ENCODE results near the gene ZNF217. TPM values are rescaled to one million over a fixed set of nuclear protein-coding genes. Genes with fewer than 3 reads are reported as not detected.
"Not testable (repeated sequence)": the region's sequence is repeated elsewhere in the genome, so short reads cannot be mapped to it uniquely, and the experiment has no call there.

The ZNF217 gene
- total RNA-seq, 2 donors from 2014 or later, result 52.7 to 54.2 TPM

GRCh38 chr20:53534037-53534436, 59.6 kb downstream of the ZNF217 start:
- Mint-ChIP-seq H3K9me3 (no peaks in the 10 kb centered on the region), H3K27ac (no peak overlapping the region), H3K4me1 (no peaks in the 10 kb centered on the region), H3K4me3 (no peak overlapping the region), H3K36me3 (ENCODE audit: low read depth) (no peaks in the 10 kb centered on the region), H3K27me3 (no peaks in the 10 kb centered on the region)
- ATAC-seq (replicated peaks), result no peak

- Mint-ChIP-seq H3K27ac (no peak overlapping the region), H3K4me1 (no peaks in the 10 kb centered on the region), H3K9me3 (no peaks in the 10 kb centered on the region), H3K36me3 (ENCODE audit: low read depth) (no peaks in the 10 kb centered on the region), H3K4me3 (no peak overlapping the region), H3K27me3 (no peaks in the 10 kb centered on the region)
- no peak for ATAC-seq (replicated peaks)
Measured at GRCh38 chr20:53533500-53533899, 60.1 kb downstream of the ZNF217 start.

- H3K27ac Mint-ChIP-seq; H3K4me1 Mint-ChIP-seq; H3K36me3 Mint-ChIP-seq (ENCODE audit: low read depth); H3K9me3 Mint-ChIP-seq; H3K4me3 Mint-ChIP-seq; H3K27me3 Mint-ChIP-seq; ATAC-seq (replicated peaks): not testable (repeated sequence)
Measured at GRCh38 chr20:53532654-53533312, 60.9 kb downstream of the ZNF217 start.

DNA sequence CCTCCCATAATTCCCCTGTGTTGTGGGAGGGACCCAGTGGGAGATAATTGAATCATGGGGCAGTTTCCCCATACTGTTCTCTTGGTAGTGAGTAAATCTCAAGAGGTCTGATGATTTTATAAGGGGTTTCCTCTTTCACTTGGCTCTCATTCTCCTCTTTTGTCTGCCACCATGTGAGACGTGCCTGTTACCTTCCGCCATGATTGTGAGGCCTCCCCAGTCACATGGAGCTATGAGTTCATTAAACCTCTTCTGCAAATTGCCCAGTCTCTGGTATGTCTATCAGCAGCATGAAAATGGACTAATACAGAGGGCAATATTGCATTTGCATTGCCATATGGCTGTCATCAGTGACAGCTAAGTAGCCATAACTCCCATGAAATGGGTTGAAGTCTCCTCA, 63.2 kb downstream of the ZNF217 start:
- Mint-ChIP-seq H3K4me3 (no peak overlapping the region), H3K4me1 (no peaks in the 10 kb centered on the region), H3K9me3 (no peaks in the 10 kb centered on the region), H3K27me3 (no peaks in the 10 kb centered on the region), H3K36me3 (ENCODE audit: low read depth) (no peaks in the 10 kb centered on the region), H3K27ac (no peak overlapping the region)
- ATAC-seq (replicated peaks), result no peak

DNA sequence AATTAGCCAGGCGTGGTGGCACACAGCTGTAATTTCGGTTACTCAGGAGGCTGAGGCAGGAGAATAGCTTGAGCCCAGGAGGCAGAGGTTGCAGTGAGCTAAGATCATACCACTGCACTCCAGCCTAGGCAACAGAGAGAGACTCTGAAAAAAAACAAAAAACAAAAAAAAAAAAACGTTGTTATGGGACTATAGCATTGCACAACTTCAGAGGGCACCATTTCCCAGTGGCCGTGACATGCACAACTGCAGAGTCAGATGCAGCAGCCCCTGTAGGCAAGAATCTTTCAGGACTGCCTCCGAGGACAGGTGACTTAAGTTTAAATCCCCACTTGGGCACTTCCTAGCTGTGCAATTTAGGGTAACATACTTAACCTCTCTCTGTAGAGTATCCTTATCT, 64.0 kb downstream of the ZNF217 start:
- no peaks in the 10 kb centered on the region for H3K36me3 Mint-ChIP-seq (ENCODE audit: low read depth)
- no peak overlapping the region for H3K27ac Mint-ChIP-seq
- no peaks in the 10 kb centered on the region for H3K4me1 Mint-ChIP-seq
- ATAC-seq (replicated peaks), result no peak
- no peaks in the 10 kb centered on the region for H3K9me3 Mint-ChIP-seq
- H3K4me3 Mint-ChIP-seq, result no peak overlapping the region
- H3K27me3 Mint-ChIP-seq, result no peaks in the 10 kb centered on the region

- Mint-ChIP-seq H3K9me3 (no peaks in the 10 kb centered on the region), H3K27ac (no peak overlapping the region)
Measured at GRCh38 chr20:53527196-53527595, 66.4 kb downstream of the ZNF217 start.

DNA sequence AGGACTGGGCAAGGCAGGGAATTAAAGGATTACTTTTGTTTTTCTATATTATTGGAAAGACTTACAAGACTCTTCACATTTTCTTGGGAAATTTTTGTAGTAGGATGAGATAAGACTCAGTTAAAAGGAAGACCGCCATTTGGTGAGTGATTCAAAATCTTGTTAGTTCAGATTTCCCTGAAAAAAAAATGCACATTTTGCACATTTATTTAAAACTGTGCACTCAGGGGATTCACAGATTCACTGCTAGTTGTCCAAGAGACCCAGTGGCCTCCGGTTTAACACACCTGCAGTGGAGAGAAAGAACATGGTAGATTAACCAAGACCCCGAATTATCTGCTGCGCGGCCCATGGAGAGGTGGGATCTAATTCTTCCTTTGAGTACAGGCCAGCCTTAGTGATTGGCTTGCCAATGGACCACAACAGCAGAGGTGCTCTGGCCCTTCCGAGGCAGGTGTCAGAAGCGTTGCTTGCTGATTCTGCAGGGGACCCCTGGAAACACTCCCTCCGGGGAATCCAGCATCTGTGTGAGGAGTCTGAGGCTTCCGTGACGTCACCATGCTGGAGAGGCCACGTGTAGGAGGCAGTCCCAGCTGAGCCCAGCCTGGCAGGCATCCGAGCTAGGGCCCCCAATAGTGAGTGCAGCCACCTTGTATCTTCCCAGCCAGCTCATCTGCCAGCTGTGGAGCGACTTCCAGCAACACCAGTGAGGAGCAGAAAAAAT, 68.9 kb downstream of the ZNF217 start:
- no peak for ATAC-seq (replicated peaks)
- no peaks in the 10 kb centered on the region for H3K9me3 Mint-ChIP-seq
- no peaks in the 10 kb centered on the region for H3K27me3 Mint-ChIP-seq
- H3K4me1 Mint-ChIP-seq, result no peaks in the 10 kb centered on the region
- no peaks in the 10 kb centered on the region for H3K36me3 Mint-ChIP-seq (ENCODE audit: low read depth)
- no peak overlapping the region for H3K27ac Mint-ChIP-seq
- H3K4me3 Mint-ChIP-seq, result no peak overlapping the region

More at GRCh38 chr20:53527196-53527595, 66.4 kb downstream of the ZNF217 start:
- Mint-ChIP-seq H3K36me3 (ENCODE audit: low read depth) (no peaks in the 10 kb centered on the region), H3K4me1 (no peaks in the 10 kb centered on the region), H3K4me3 (no peak overlapping the region), H3K27me3 (no peaks in the 10 kb centered on the region)
- ATAC-seq (replicated peaks), result no peak

- H3K9me3 Mint-ChIP-seq; H3K36me3 Mint-ChIP-seq (ENCODE audit: low read depth); H3K27ac Mint-ChIP-seq; H3K4me3 Mint-ChIP-seq; H3K27me3 Mint-ChIP-seq; H3K4me1 Mint-ChIP-seq; ATAC-seq (replicated peaks): not testable (repeated sequence)
Measured at GRCh38 chr20:53523615-53524014, 70.0 kb downstream of the ZNF217 start.

DNA sequence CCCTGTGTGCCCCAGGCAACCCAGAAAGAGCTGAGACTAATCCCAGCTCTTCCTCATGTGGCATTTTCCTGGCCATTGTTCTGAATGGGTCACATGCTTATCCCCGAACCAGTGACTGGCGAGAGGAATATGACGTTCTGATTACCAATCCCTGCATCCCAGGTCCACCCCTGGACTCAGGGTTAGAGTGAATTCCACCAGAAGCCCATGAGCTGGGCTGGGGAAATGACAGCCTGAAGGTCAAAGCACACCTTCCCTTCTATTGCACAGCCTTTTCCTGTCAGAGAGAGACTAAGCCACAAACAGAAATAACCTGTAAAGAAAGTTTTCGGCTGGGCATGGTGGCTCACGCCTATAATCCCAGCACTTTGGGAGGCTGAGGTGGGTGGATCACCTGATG, 70.9 kb downstream of the ZNF217 start:
- no peak overlapping the region for H3K27ac Mint-ChIP-seq
- no peak overlapping the region for H3K4me3 Mint-ChIP-seq
- no peaks in the 10 kb centered on the region for H3K36me3 Mint-ChIP-seq (ENCODE audit: low read depth)
- H3K4me1 Mint-ChIP-seq, result no peaks in the 10 kb centered on the region
- no peaks in the 10 kb centered on the region for H3K27me3 Mint-ChIP-seq
- no peak for ATAC-seq (replicated peaks)
- H3K9me3 Mint-ChIP-seq, result no peaks in the 10 kb centered on the region

DNA sequence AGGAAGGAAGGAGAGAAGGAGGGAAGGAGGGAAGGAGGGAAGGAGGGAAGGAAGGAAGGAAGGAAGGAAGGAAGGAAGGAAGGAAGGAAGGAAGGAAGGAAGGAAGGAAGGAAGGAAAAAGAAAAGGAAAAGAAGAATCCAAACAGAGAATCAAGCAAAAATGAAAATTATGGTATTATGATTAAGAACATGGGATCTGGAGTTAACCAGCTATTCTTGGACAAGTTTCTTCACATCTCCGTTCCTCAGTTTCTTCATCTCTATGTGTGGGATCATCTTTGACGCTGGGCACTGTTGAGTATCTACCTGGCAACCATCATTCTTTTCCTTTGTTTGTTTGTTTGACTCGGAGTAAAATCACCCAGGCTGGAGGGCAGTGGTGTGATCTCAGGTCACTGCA, 71.6 kb downstream of the ZNF217 start:
- H3K9me3 Mint-ChIP-seq, result no peaks in the 10 kb centered on the region
- H3K27me3 Mint-ChIP-seq, result no peaks in the 10 kb centered on the region
- ATAC-seq (replicated peaks), result no peak
- H3K4me1 Mint-ChIP-seq, result no peaks in the 10 kb centered on the region
- H3K4me3 Mint-ChIP-seq, result no peak overlapping the region
- no peak overlapping the region for H3K27ac Mint-ChIP-seq
- no peaks in the 10 kb centered on the region for H3K36me3 Mint-ChIP-seq (ENCODE audit: low read depth)

DNA sequence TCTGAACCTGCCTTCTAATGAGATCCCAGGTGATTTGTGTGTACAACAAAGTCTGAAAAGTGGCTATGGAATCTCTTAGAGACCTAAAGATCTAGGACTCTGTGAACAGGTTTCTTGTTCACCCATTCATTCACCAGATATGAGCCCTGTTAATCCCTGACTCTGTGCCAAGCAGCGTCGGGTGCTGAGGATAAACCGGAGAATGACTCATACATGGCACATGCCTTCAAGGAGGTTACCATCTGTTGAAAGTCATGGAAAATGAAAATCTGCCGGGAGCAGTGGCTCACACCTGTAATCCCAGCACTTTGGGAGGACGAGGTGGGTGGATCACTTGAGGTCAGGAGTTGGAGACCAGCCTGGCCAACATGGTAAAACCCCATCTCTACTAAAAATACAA, 72.2 kb downstream of the ZNF217 start:
- H3K36me3 Mint-ChIP-seq (ENCODE audit: low read depth); H3K27me3 Mint-ChIP-seq; H3K4me1 Mint-ChIP-seq; ATAC-seq (replicated peaks); H3K9me3 Mint-ChIP-seq; H3K27ac Mint-ChIP-seq; H3K4me3 Mint-ChIP-seq: not testable (repeated sequence)

GRCh38 chr20:53517146-53517545, 76.5 kb downstream of the ZNF217 start:
- H3K9me3 Mint-ChIP-seq, result no peaks in the 10 kb centered on the region
- H3K27ac Mint-ChIP-seq, result no peak overlapping the region
- ATAC-seq (replicated peaks), result no peak
- H3K36me3 Mint-ChIP-seq (ENCODE audit: low read depth), result no peaks in the 10 kb centered on the region
- no peaks in the 10 kb centered on the region for H3K4me1 Mint-ChIP-seq
- no peaks in the 10 kb centered on the region for H3K27me3 Mint-ChIP-seq
- no peak overlapping the region for H3K4me3 Mint-ChIP-seq
